Measurements from ENCODE around the gene SECISBP2.
A peak's percentile ranks its signal among the peaks of the same experiment; 100 is the strongest.

Gene SECISBP2

DNA sequence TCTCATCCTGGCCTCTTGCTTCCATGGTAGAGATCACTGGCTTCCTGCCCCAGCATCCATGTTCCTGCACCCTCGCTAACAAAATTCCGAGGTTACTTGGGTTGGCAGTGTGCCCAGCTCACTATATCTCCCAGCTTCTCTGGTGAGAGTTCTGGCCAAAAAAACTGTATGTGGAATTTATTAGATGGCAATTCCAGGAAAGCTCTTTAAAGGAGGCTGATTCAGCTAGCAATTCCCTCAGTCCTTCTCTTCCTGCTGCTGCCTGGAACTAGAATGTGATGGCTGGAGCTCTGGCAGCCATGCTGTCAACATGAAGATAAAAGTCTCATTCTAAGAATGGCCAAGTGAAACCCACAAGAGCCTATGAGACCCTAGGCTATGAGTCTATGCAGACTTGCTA, 88.8 kb downstream of the SECISBP2 start:
- no peak overlapping the region for H3K4me3 ChIP-seq (ENCODE audit: low read depth, low read length)
- TF ChIP-seq POLR2A (IDR thresholded peaks at IDR 0.05; ENCODE audit: extremely low read depth, insufficient read length) = no peak
- no peak for TF ChIP-seq MYC (IDR thresholded peaks at IDR 0.05; ENCODE audit: low read depth, low read length)
- TF ChIP-seq, protein P1, sequence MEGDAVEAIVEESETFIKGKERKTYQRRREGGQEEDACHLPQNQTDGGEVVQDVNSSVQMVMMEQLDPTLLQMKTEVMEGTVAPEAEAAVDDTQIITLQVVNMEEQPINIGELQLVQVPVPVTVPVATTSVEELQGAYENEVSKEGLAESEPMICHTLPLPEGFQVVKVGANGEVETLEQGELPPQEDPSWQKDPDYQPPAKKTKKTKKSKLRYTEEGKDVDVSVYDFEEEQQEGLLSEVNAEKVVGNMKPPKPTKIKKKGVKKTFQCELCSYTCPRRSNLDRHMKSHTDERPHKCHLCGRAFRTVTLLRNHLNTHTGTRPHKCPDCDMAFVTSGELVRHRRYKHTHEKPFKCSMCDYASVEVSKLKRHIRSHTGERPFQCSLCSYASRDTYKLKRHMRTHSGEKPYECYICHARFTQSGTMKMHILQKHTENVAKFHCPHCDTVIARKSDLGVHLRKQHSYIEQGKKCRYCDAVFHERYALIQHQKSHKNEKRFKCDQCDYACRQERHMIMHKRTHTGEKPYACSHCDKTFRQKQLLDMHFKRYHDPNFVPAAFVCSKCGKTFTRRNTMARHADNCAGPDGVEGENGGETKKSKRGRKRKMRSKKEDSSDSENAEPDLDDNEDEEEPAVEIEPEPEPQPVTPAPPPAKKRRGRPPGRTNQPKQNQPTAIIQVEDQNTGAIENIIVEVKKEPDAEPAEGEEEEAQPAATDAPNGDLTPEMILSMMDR (IDR thresholded peaks at IDR 0.05; ENCODE audit: low read depth, low read length) = no peak
- no peak for TF ChIP-seq MAX (IDR thresholded peaks at IDR 0.05; ENCODE audit: low read depth, low read length)
- no peak for DNase-seq (ENCODE audit: low read depth)

- peak; percentile 61 for DNase-seq (ENCODE audit: low read depth)
- H3K4me3 ChIP-seq (ENCODE audit: low read depth, low read length) = no peak overlapping the region
- TF ChIP-seq MYC (IDR thresholded peaks at IDR 0.05; ENCODE audit: low read depth, low read length) (no peak), MAX (IDR thresholded peaks at IDR 0.05; ENCODE audit: low read depth, low read length) (no peak; the same call in 1 of the 2 replicates), POLR2A (IDR thresholded peaks at IDR 0.05; ENCODE audit: extremely low read depth, insufficient read length) (no peak)
- TF ChIP-seq, protein P1 (IDR thresholded peaks at IDR 0.05; ENCODE audit: low read depth, low read length) = no peak
These were observed 90.4 kb downstream of the SECISBP2 start for GRCh38 chr9:89408628-89409101.

Data from NB4 (cell line).